ENCODE data around the gene C1QTNF1. TPM values are rescaled to one million over a fixed set of nuclear protein-coding genes. Genes with fewer than 3 reads are reported as not detected.
A peak's percentile ranks its signal among the peaks of the same experiment; 100 is the strongest.

C1QTNF1 gene
- total RNA-seq, 1 donor from 2014 or later = 9.4 TPM

DNA sequence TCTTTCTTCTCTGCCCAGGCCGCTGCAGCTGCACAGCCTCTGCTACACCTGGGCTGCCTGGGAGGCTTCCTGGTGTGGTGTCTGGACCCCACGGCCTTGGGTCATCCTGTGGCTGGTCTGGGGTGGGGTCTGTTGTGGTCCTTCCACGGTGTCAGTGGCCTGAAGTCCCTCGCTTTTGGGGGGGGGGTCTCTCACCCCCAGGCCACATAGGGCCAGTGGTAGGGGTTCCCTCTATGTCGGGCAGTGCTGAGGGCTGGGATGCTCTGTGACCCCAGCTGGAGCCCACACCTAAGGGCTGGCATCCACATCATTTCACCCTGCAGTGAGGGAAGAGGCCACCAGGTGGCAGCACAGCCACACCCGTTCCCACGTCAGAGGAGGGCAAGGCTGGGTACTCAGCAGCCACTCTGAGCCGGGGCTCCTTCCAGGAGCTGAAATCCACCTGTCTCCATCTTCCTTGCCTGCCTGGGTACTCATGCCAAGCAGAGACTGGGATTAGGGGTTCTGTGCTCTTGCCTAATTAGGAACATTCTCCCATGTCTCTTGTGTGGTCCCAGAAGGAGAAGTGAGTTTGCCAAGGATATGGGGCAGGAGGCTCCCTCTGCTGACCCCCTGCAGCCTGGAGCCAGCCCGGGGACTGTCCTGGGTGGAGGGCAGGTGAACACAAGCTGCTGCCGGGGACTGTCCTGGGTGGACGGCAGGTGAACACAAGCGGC lies 63.6 kb downstream of the C1QTNF1 start:
- no peak overlapping the region for H3K27ac Mint-ChIP-seq
- peaks cover 9% of the 10 kb centered on the region for H3K4me1 Mint-ChIP-seq (ENCODE audit: unreplicated experiment)
- H3K4me3 Mint-ChIP-seq = no peak overlapping the region
- TF ChIP-seq, protein P1, sequence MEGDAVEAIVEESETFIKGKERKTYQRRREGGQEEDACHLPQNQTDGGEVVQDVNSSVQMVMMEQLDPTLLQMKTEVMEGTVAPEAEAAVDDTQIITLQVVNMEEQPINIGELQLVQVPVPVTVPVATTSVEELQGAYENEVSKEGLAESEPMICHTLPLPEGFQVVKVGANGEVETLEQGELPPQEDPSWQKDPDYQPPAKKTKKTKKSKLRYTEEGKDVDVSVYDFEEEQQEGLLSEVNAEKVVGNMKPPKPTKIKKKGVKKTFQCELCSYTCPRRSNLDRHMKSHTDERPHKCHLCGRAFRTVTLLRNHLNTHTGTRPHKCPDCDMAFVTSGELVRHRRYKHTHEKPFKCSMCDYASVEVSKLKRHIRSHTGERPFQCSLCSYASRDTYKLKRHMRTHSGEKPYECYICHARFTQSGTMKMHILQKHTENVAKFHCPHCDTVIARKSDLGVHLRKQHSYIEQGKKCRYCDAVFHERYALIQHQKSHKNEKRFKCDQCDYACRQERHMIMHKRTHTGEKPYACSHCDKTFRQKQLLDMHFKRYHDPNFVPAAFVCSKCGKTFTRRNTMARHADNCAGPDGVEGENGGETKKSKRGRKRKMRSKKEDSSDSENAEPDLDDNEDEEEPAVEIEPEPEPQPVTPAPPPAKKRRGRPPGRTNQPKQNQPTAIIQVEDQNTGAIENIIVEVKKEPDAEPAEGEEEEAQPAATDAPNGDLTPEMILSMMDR (conservative IDR thresholded peaks at IDR 0.05) = peak; percentile 92
- DNase-seq (ENCODE audit: extremely low spot score, unreplicated experiment) = peak; percentile 86
- H3K36me3 Mint-ChIP-seq = no peaks in the 10 kb centered on the region
- H3K27me3 Mint-ChIP-seq = peaks cover 3% of the 10 kb centered on the region
- H3K9me3 Mint-ChIP-seq = no peaks in the 10 kb centered on the region

DNA sequence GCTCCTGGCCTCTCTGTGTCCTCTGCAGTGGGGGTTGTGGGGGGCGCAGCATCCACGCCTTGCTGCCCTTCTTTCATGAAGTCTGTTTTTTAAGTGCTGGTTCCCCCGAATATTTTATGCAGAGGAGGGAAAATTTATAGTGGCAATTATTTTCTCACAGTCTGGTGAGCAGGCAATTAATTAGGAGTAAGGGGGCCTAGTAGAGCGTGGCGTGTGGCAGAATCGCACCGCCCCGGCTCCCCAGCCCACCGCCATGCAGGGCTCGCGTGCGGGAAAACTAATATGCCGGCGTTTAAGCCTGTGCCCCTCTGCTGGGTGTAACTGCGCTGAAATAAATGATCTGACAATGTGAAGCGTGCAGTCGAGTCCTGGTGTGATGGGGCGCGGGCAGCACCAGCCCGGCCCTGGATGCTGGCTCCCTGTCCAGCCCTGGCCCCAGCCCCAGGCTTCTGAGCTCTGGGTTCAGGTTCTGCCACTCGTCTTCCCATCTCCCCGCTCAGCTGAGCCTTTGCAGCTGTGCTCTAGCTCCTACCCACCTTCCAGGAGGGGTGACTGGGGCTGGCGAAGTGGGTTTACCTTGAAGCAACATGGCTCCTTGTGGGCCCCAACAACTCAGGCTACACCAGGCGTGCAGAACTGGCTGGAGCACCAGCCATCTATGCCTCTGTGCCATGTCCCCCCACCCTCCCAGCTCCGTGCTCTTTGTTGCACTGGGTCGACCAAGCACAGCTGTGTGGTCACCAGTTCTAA lies 64.5 kb downstream of the C1QTNF1 start:
- Mint-ChIP-seq H3K4me1 (ENCODE audit: unreplicated experiment) (peaks cover 9% of the 10 kb centered on the region), H3K27ac (no peak overlapping the region), H3K4me3 (no peak overlapping the region), H3K36me3 (no peaks in the 10 kb centered on the region), H3K27me3 (peaks cover 3% of the 10 kb centered on the region), H3K9me3 (no peaks in the 10 kb centered on the region)
- no peak for DNase-seq (ENCODE audit: extremely low spot score, unreplicated experiment)
- TF ChIP-seq, protein P1 (conservative IDR thresholded peaks at IDR 0.05) = no peak

DNA sequence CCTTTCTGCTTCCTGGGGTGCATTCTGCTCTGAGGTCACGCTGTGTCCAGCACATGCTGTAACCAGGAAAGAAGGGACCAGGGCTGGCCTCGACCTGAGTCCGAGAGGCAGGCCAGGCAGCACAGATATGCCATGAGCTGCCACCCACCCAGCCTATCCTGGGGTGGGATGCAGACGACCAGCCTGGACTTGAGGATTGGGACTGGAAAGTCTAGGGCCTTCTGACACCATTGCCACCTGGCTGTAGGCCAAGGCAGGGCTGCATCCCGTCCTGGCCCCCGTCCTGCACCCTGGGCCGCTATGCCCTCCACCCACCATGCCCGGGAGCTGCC lies 65.0 kb downstream of the C1QTNF1 start:
- H3K4me3 Mint-ChIP-seq = no peak overlapping the region
- TF ChIP-seq, protein P1 (conservative IDR thresholded peaks at IDR 0.05) = no peak
- no peaks in the 10 kb centered on the region for H3K9me3 Mint-ChIP-seq
- no peaks in the 10 kb centered on the region for H3K36me3 Mint-ChIP-seq
- no peak for DNase-seq (ENCODE audit: extremely low spot score, unreplicated experiment)
- peaks cover 3% of the 10 kb centered on the region for H3K27me3 Mint-ChIP-seq
- no peak overlapping the region for H3K27ac Mint-ChIP-seq
- peaks cover 9% of the 10 kb centered on the region for H3K4me1 Mint-ChIP-seq (ENCODE audit: unreplicated experiment)

DNA sequence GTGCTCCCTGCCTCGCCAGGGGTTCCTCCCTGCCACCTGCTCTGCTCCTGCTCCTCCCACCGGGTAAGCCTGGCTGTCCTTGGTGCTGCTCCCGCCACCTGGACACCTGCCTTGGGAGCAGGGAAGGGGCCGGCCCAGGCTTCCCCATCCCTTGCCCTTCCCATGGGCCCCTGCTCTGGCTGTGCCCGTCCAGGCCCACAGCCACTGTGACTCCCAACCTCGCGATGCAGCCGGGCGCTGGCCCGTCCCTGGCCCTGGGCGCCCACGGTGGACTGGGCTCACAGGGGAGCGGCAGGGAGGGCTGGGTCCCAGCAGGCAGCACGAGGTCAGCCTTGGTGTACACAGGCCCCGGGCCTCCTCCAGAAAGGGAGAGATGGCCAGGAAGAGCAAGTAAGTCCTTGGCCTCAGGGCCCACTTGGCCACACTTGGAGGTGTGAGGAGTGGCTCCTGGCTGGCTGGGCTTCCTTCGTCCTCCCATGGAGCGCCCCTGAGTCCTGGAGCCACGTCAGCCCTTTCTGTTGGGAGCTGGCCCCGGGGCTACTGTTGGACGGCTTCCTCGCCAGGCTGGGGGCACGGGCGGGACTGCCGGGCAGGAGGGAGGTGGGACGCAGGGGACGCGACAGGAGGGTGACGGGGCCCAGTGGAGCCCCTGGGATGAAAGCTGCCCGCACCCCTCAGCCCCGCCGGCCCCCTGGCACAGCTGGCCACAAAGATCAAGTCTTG lies 65.9 kb downstream of the C1QTNF1 start:
- DNase-seq (ENCODE audit: extremely low spot score, unreplicated experiment) = no peak
- no peaks in the 10 kb centered on the region for H3K9me3 Mint-ChIP-seq
- peaks cover 6% of the 10 kb centered on the region for H3K27me3 Mint-ChIP-seq
- no peak overlapping the region for H3K4me3 Mint-ChIP-seq
- peaks cover 9% of the 10 kb centered on the region for H3K4me1 Mint-ChIP-seq (ENCODE audit: unreplicated experiment)
- TF ChIP-seq, protein P1 (conservative IDR thresholded peaks at IDR 0.05) = no peak
- H3K27ac Mint-ChIP-seq = no peak overlapping the region
- no peaks in the 10 kb centered on the region for H3K36me3 Mint-ChIP-seq

DNA sequence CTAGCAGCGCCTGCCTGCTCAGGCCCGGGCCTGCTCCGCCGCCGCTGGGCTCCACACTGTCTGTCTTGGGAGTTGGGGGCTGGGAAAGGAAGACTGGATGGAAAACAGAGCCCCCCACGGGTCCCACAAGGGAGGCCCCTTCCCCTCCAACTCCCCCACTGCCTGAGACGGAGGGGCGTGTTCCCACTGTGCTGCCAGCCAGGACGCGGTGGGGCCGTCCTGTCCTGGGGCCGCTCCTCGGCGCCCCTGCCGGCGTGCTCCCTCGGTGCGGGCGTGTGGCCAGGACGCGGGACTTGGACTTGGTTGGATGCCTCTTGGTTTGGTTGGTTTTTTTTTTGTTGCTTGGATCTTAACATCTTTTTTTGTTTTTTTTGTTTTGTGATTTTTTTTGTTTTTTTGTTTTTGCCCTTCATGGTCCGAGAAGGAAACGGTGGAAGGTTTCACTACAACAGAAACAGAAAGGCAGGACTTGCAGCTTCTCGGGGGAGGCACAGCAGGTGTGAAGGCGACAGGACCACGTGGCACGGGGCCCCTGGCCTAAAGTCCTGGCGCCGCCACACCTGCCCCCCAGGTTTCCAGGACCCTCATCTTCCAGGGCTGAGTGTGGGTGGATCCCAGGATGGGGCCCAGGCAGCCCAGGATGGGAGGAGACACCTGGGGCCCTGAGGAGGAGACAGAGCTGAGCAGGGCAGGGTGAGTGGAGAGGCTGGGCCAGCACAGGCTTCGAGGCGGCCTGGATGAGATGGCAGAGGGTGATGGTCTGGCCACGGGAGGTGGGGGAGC lies 66.7 kb downstream of the C1QTNF1 start:
- Mint-ChIP-seq H3K4me1 (ENCODE audit: unreplicated experiment) (peaks cover 9% of the 10 kb centered on the region), H3K9me3 (no peaks in the 10 kb centered on the region), H3K4me3 (no peak overlapping the region), H3K36me3 (no peaks in the 10 kb centered on the region), H3K27ac (peak overlapping the region; percentile 19), H3K27me3 (peaks cover 7% of the 10 kb centered on the region)
- DNase-seq (ENCODE audit: extremely low spot score, unreplicated experiment) = no peak
- TF ChIP-seq, protein P1 (conservative IDR thresholded peaks at IDR 0.05) = peak; percentile 33
